Measurements from ENCODE around the gene TANC2. TPM values are rescaled to one million over a fixed set of nuclear protein-coding genes. Genes with fewer than 3 reads are reported as not detected.

The TANC2 gene
- total and polyA plus RNA-seq, 12 donors, result 1.5 to 50.7 (median 13.3) TPM

- TF ChIP-seq CTCF (IDR thresholded peaks at IDR 0.05) (peak in 3 of 6 experiments; percentile 26 to 41 (median 28)), POLR2A (IDR thresholded peaks at IDR 0.05) (no peak)
- no peaks in the 10 kb centered on the region for H3K9me3 ChIP-seq (replicated peaks in 1 of 3)
- no peaks in the 10 kb centered on the region for H3K36me3 ChIP-seq (replicated peaks in 1 of 2)
- no peak overlapping the region for H3K4me3 ChIP-seq
- WGBS, 4 donors, result 62 to 91% (median 73%) methylated on average over 3 of the region's 3 CpGs
- intact Hi-C loops (cut with DNase I), result no loop called here
- peak in 5 of 7 donors; percentile 7 to 62 (median 24) for DNase-seq
- H3K27me3 ChIP-seq, result no peaks in the 10 kb centered on the region
- peak overlapping the region in 1 of 5 donors; percentile 12 for H3K27ac ChIP-seq
- no peaks in the 10 kb centered on the region for H3K4me1 ChIP-seq (replicated peaks in 1 of 2)
Measured at GRCh38 chr17:62995377-62995885, 29.4 kb downstream of the TANC2 start.

GRCh38 chr17:62996221-62996620 lies 30.2 kb downstream of the TANC2 start:
- Histone ChIP-seq H3K4me1 (replicated peaks in 1 of 2) (no peaks in the 10 kb centered on the region), H3K9me3 (replicated peaks in 1 of 3) (no peaks in the 10 kb centered on the region), H3K27ac (no peak overlapping the region), H3K27me3 (no peaks in the 10 kb centered on the region), H3K36me3 (replicated peaks in 1 of 2) (no peaks in the 10 kb centered on the region), H3K4me3 (no peak overlapping the region)
- TF ChIP-seq CTCF (IDR thresholded peaks at IDR 0.05) (no peak), POLR2A (IDR thresholded peaks at IDR 0.05) (no peak)
- WGBS, 4 donors, result 88 to 92% (median 91%) methylated on average over 8 of the region's 8 CpGs
- intact Hi-C loops (cut with DNase I), result no loop called here
- DNase-seq, result no peak

- no peak for DNase-seq
- 74 to 87% (median 84%) methylated on average over 1 of the region's 1 CpG for WGBS, 4 donors
- no peaks in the 10 kb centered on the region for H3K36me3 ChIP-seq (replicated peaks in 1 of 2)
- intact Hi-C loops (cut with DNase I), result no loop called here
- H3K9me3 ChIP-seq (replicated peaks in 1 of 3), result no peaks in the 10 kb centered on the region
- no peak overlapping the region for H3K4me3 ChIP-seq
- H3K4me1 ChIP-seq (replicated peaks in 1 of 2), result no peaks in the 10 kb centered on the region
- H3K27me3 ChIP-seq, result no peaks in the 10 kb centered on the region
- H3K27ac ChIP-seq, result no peak overlapping the region
- no peak for TF ChIP-seq POLR2A (IDR thresholded peaks at IDR 0.05)
- TF ChIP-seq CTCF (IDR thresholded peaks at IDR 0.05), result no peak
Measured at GRCh38 chr17:62998166-62998565, 32.1 kb downstream of the TANC2 start.

GRCh38 chr17:62998665-62999393 lies 32.8 kb downstream of the TANC2 start:
- no peak overlapping the region for H3K4me3 ChIP-seq
- intact Hi-C loops (cut with DNase I), result no loop called here
- TF ChIP-seq CTCF (IDR thresholded peaks at IDR 0.05) (no peak), POLR2A (IDR thresholded peaks at IDR 0.05) (no peak)

More at GRCh38 chr17:62998665-62999393, 32.8 kb downstream of the TANC2 start:
- no peaks in the 10 kb centered on the region for H3K4me1 ChIP-seq (replicated peaks in 1 of 2)
- no peak for DNase-seq
- H3K9me3 ChIP-seq (replicated peaks in 1 of 3), result no peaks in the 10 kb centered on the region
- no peak overlapping the region for H3K27ac ChIP-seq
- 92 to 100% (median 96%) methylated on average over 1 of the region's 1 CpG for WGBS, 4 donors
- no peaks in the 10 kb centered on the region for H3K36me3 ChIP-seq (replicated peaks in 1 of 2)
- no peaks in the 10 kb centered on the region for H3K27me3 ChIP-seq

Measured in adrenal gland (tissue), 12 donors.